GM21723 (cell line): Measurements from ENCODE around the gene CD160.

Experiments used
- ATAC-seq: cut with Tn5 transposase; IDR thresholded peaks from one replicate; pipeline ENCODE4 v1.9.1; 2021; ENCODE audit warnings: mild to moderate bottlenecking, moderate library complexity; ENCODE audit not compliant: unreplicated experiment

Gene CD160

DNA sequence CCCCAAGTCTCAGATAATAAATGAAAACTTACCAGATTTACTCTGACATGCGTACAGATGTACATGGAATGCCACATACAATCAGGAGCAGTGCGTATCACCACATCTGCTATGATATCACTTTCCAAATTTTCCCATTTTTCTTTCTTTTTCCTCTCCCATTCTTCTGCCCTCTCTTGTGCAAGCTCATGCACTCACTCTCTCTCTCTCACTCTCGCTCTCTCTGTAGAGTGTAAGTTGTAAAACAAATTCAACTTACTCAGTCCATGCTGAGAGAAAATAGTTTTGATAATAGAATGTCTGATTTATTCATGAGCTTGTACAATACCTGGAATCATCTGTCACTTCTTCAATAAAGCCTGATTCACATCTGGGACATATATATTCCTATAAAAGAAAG, 69.3 kb downstream of the CD160 start:
- ATAC-seq = no peak
